Measurements from ENCODE around the gene SVIL. TPM values are rescaled to one million over a fixed set of nuclear protein-coding genes. Genes with fewer than 3 reads are reported as not detected.

Gene SVIL
- total and polyA plus RNA-seq, 2 experiments from 2014 or later = 5.9 to 7.3 TPM

DNA sequence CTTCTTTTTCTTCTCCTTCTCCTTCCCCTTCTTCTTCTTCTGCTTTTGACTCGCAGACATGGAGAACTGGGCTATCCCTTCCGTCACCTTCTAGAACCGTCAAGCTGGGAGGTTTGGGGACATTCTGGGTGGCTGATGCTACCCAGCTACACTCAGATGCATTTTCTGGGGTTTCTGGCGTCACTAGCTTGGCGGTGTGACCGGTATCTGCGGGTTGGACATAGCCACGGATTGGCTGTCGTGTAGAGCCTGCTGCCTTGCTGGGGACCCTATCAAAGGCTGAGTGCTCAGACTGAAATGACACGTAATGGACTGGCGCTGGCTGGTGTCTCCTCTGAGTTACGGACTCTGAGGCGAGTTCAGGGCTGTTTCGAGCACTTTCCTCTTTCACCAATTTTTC, 101.7 kb downstream of the SVIL start:
- no peak overlapping the region for H3K27ac ChIP-seq
- H3K4me1 ChIP-seq (ENCODE audit: insufficient read depth) = peaks cover 30% of the 10 kb centered on the region
- H3K27me3 ChIP-seq (replicated peaks; ENCODE audit: insufficient read depth) = no peaks in the 10 kb centered on the region
- no peak for DNase-seq
- H3K4me3 ChIP-seq = no peak overlapping the region
- peaks cover 32% of the 10 kb centered on the region for H3F3A ChIP-seq (ENCODE audit: insufficient read depth)
- no peak overlapping the region for H3K9ac ChIP-seq
- H3K79me2 ChIP-seq (ENCODE audit: insufficient read depth) = no peaks in the 10 kb centered on the region
- H3K9me3 ChIP-seq (ENCODE audit: low read depth) = no peaks in the 10 kb centered on the region
- no peaks in the 10 kb centered on the region for H3K9me2 ChIP-seq (ENCODE audit: insufficient read depth)
- H2AFZ ChIP-seq = no peak overlapping the region
- no peak overlapping the region for H3K4me2 ChIP-seq (ENCODE audit: unreplicated experiment)
- WGBS, 2 experiments (ENCODE audit: low coverage in 1 of 2, low lambda C conversion rate in 2 of 2, missing lambda C conversion rate in 2 of 2) = 93 to 94% methylated on average over 14 of the region's 14 CpGs
- no peaks in the 10 kb centered on the region for H3K36me3 ChIP-seq (ENCODE audit: low read depth)
- no peak for TF ChIP-seq EZH2 (IDR thresholded peaks at IDR 0.05; ENCODE audit: insufficient read depth, poor library complexity, severe bottlenecking)
- no peak for TF ChIP-seq EZH2phosphoT487 (IDR thresholded peaks at IDR 0.05; ENCODE audit: insufficient read depth, low read depth)
- in situ Hi-C loops (cut with MboI) = no loop called here
- no peaks in the 10 kb centered on the region for H4K20me1 ChIP-seq (ENCODE audit: insufficient read depth)

DNA sequence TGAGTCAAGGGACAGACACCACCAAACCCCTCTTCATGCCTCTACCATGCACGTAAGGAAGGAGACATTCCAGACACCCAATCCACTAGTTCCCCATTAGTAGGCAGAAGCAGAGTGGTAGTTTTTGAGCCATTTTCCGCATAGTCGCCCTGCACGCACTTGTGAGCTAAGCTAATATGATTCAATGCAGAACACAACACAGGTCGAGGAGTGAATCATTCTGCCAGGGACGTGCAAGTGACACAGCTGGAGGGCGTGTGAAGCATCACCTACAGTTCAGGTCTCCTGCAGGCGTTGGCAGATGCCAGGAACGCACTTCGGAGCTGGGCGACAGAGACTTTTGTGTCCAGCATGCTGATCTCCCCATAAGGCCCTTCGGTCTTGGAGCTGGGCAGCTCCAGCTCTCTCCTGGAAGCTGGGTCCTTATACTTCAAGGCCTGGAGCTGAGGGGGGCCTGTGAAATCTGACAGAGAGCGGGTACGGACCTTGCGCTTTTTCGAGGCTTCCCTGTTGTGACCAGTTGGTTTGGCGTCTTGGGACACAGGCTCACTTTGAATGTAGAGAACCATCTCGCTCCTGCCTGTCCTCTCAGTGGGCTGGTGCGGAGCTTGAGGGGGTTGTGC, 102.4 kb downstream of the SVIL start:
- no peaks in the 10 kb centered on the region for H3K27me3 ChIP-seq (replicated peaks; ENCODE audit: insufficient read depth)
- peaks cover 32% of the 10 kb centered on the region for H3F3A ChIP-seq (ENCODE audit: insufficient read depth)
- H2AFZ ChIP-seq = no peak overlapping the region
- H4K20me1 ChIP-seq (ENCODE audit: insufficient read depth) = no peaks in the 10 kb centered on the region
- no peak overlapping the region for H3K4me3 ChIP-seq
- H3K9ac ChIP-seq = no peak overlapping the region
- H3K9me3 ChIP-seq (ENCODE audit: low read depth) = no peaks in the 10 kb centered on the region
- H3K27ac ChIP-seq = no peak overlapping the region
- in situ Hi-C loops (cut with MboI) = no loop called here
- no peak for TF ChIP-seq EZH2phosphoT487 (IDR thresholded peaks at IDR 0.05; ENCODE audit: insufficient read depth, low read depth)
- TF ChIP-seq EZH2 (IDR thresholded peaks at IDR 0.05; ENCODE audit: insufficient read depth, poor library complexity, severe bottlenecking) = no peak
- H3K9me2 ChIP-seq (ENCODE audit: insufficient read depth) = no peaks in the 10 kb centered on the region
- H3K4me1 ChIP-seq (ENCODE audit: insufficient read depth) = peaks cover 30% of the 10 kb centered on the region
- no peak overlapping the region for H3K4me2 ChIP-seq (ENCODE audit: unreplicated experiment)
- 94 to 95% methylated on average over 19 of the region's 19 CpGs for WGBS, 2 experiments (ENCODE audit: low coverage in 1 of 2, low lambda C conversion rate in 2 of 2, missing lambda C conversion rate in 2 of 2)
- no peaks in the 10 kb centered on the region for H3K36me3 ChIP-seq (ENCODE audit: low read depth)
- H3K79me2 ChIP-seq (ENCODE audit: insufficient read depth) = no peaks in the 10 kb centered on the region
- no peak for DNase-seq

GRCh38 chr10:29530112-29530976, 104.4 kb downstream of the SVIL start:
- H3K9me2 ChIP-seq (ENCODE audit: insufficient read depth) = no peaks in the 10 kb centered on the region
- H3F3A ChIP-seq (ENCODE audit: insufficient read depth) = peaks cover 21% of the 10 kb centered on the region
- H3K27ac ChIP-seq = no peak overlapping the region
- H3K4me3 ChIP-seq = no peak overlapping the region
- in situ Hi-C loops (cut with MboI) = no loop called here
- no peaks in the 10 kb centered on the region for H3K36me3 ChIP-seq (ENCODE audit: low read depth)
- no peaks in the 10 kb centered on the region for H4K20me1 ChIP-seq (ENCODE audit: insufficient read depth)
- no peaks in the 10 kb centered on the region for H3K27me3 ChIP-seq (replicated peaks; ENCODE audit: insufficient read depth)
- TF ChIP-seq EZH2phosphoT487 (IDR thresholded peaks at IDR 0.05; ENCODE audit: insufficient read depth, low read depth) = no peak
- TF ChIP-seq EZH2 (IDR thresholded peaks at IDR 0.05; ENCODE audit: insufficient read depth, poor library complexity, severe bottlenecking) = no peak
- no peak overlapping the region for H3K9ac ChIP-seq
- no peaks in the 10 kb centered on the region for H3K79me2 ChIP-seq (ENCODE audit: insufficient read depth)
- H3K4me2 ChIP-seq (ENCODE audit: unreplicated experiment) = no peak overlapping the region
- H3K9me3 ChIP-seq (ENCODE audit: low read depth) = no peaks in the 10 kb centered on the region
- H2AFZ ChIP-seq = no peak overlapping the region
- WGBS, 2 experiments (ENCODE audit: low coverage in 1 of 2, low lambda C conversion rate in 2 of 2, missing lambda C conversion rate in 2 of 2) = 80 to 83% methylated on average over 9 of the region's 9 CpGs
- peaks cover 19% of the 10 kb centered on the region for H3K4me1 ChIP-seq (ENCODE audit: insufficient read depth)
- no peak for DNase-seq

DNA sequence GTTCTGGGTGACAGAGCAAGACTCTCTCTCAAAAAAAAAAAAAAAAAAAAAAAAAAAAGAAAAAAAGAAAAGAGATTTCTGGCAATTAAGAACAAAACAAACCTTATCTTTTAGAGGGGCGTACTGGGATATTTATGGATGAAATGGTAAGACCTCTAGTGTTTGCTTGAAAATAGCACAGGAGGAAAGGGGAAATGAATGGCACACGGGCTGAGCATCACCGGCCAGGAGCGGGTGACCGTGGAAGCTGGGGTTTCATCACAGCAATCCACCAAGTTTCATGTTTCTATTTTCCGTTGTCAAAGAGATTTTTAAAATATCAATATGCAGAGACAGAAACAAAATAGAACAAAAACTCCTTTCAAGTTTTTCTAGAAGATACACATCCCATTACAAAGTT, 105.6 kb downstream of the SVIL start:
- H3K9me2 ChIP-seq (ENCODE audit: insufficient read depth) = no peaks in the 10 kb centered on the region
- H4K20me1 ChIP-seq (ENCODE audit: insufficient read depth) = no peaks in the 10 kb centered on the region
- H3K4me3 ChIP-seq = no peak overlapping the region
- peaks cover 9% of the 10 kb centered on the region for H3F3A ChIP-seq (ENCODE audit: insufficient read depth)
- H3K9me3 ChIP-seq (ENCODE audit: low read depth) = no peaks in the 10 kb centered on the region
- H3K4me2 ChIP-seq (ENCODE audit: unreplicated experiment) = no peak overlapping the region
- H3K4me1 ChIP-seq (ENCODE audit: insufficient read depth) = peaks cover 9% of the 10 kb centered on the region
- no peaks in the 10 kb centered on the region for H3K79me2 ChIP-seq (ENCODE audit: insufficient read depth)
- H2AFZ ChIP-seq = no peak overlapping the region
- no peak for TF ChIP-seq EZH2 (IDR thresholded peaks at IDR 0.05; ENCODE audit: insufficient read depth, poor library complexity, severe bottlenecking)
- TF ChIP-seq EZH2phosphoT487 (IDR thresholded peaks at IDR 0.05; ENCODE audit: insufficient read depth, low read depth) = no peak
- in situ Hi-C loops (cut with MboI) = no loop called here
- H3K36me3 ChIP-seq (ENCODE audit: low read depth) = no peaks in the 10 kb centered on the region
- H3K27ac ChIP-seq = no peak overlapping the region
- no peaks in the 10 kb centered on the region for H3K27me3 ChIP-seq (replicated peaks; ENCODE audit: insufficient read depth)
- 80 to 86% methylated on average over 6 of the region's 6 CpGs for WGBS, 2 experiments (ENCODE audit: low coverage in 1 of 2, low lambda C conversion rate in 2 of 2, missing lambda C conversion rate in 2 of 2)
- no peak overlapping the region for H3K9ac ChIP-seq
- DNase-seq = no peak

Measured in GM23248 (cell line).